Breast epithelium (tissue), 4 donors: ENCODE data around the gene SPPL3. TPM values are rescaled to one million over a fixed set of nuclear protein-coding genes. Genes with fewer than 3 reads are reported as not detected.

Source experiments
- DNase-seq, 2 donors: peaks; one replicate each; pipeline ENCODE4 v3.0.0-alpha.2; 2019; ENCODE audit warnings: low spot score in 2 of 2
- H3K27ac ChIP-seq, 2 donors: fragments of 200-600 bp; sonication (generic) in 1 of 2; one replicate each; pipeline ENCODE4 v1.5.1; 2016 to 2019; ENCODE audit warnings: mild to moderate bottlenecking in 1 of 2
- H3K27me3 ChIP-seq, 2 donors: fragments of 200-600 bp; sonication (generic) in 1 of 2; one replicate each; pipeline versions ENCODE4 v1.5.1 to v1.6.0; 2017 to 2019; ENCODE audit warnings: control low read depth in 1 of 2, mild to moderate bottlenecking in 1 of 2
- H3K36me3 ChIP-seq: fragments of 200-600 bp; one replicate; pipeline ENCODE4 v1.5.1; 2019
- H3K4me1 ChIP-seq, 2 donors: fragments of 200-600 bp; sonication (generic); one replicate each; pipeline ENCODE4 v1.5.1; 2016 to 2019; ENCODE audit warnings: control low read depth in 1 of 2
- H3K4me3 ChIP-seq, 3 donors: fragments of 200-600 bp; sonication (generic); 1 replicate in 2 of 3; 2 replicates in 1 of 3; pipeline ENCODE4 v1.5.1; 2016 to 2019; ENCODE audit warnings: mild to moderate bottlenecking in 3 of 3, moderate library complexity in 2 of 3
- H3K9me3 ChIP-seq, 2 donors: fragments of 200-600 bp; sonication (generic) in 1 of 2; one replicate each; pipeline ENCODE4 v1.5.1; 2016 to 2019; ENCODE audit warnings: control low read depth in 1 of 2
- POLR2A ChIP-seq: fragments of 450-650 bp; IDR thresholded peaks from one replicate; pipeline ENCODE4 v1.6.1; 2016; ENCODE audit warnings: antibody characterized with exemption, mild to moderate bottlenecking, moderate library complexity
- POLR2AphosphoS5 ChIP-seq, 3 donors: sonication (generic); formaldehyde crosslinking; IDR thresholded peaks; one replicate each; pipeline ENCODE4 v1.6.1; 2017; ENCODE audit warnings: antibody characterized with exemption in 3 of 3
- intact Hi-C: fragments of 100-400 bp; cut with DNase I; formaldehyde crosslinking; loops from one replicate; pipeline ENCODE4 v1.15.1; 2023; ENCODE audit warnings: low total_unique reads
- total RNA-seq, 3 donors: library from RNA; depleted of rRNA; stranded (reverse); fragments of >200 nt; gene quantifications; one replicate each; pipeline ENCODE4 v1.1.0, GENCODE V29; 2016
- TF ChIP-seq, protein P1 (sequence below), 3 donors: fragments of 450-650 bp; IDR thresholded peaks; one replicate each; pipeline ENCODE4 v1.5.1; 2016 to 2017; ENCODE audit warnings: antibody characterized with exemption in 3 of 3, mild to moderate bottlenecking in 3 of 3, moderate library complexity in 3 of 3

Gene SPPL3
- total RNA-seq, 3 donors from 2014 or later = 19.0 to 27.1 (median 22.0) TPM

GRCh38 chr12:120822832-120823503 is 81.2 kb downstream of the SPPL3 start:
- Histone ChIP-seq H3K27me3 (no peaks in the 10 kb centered on the region), H3K36me3 (no peaks in the 10 kb centered on the region), H3K27ac (no peak overlapping the region), H3K9me3 (no peaks in the 10 kb centered on the region), H3K4me1 (no peaks in the 10 kb centered on the region), H3K4me3 (no peak overlapping the region)
- no peak for DNase-seq
- intact Hi-C loops = no loop called here
- TF ChIP-seq POLR2A (no peak), POLR2AphosphoS5 (IDR thresholded peaks at IDR 0.05) (no peak)
- TF ChIP-seq, protein P1, sequence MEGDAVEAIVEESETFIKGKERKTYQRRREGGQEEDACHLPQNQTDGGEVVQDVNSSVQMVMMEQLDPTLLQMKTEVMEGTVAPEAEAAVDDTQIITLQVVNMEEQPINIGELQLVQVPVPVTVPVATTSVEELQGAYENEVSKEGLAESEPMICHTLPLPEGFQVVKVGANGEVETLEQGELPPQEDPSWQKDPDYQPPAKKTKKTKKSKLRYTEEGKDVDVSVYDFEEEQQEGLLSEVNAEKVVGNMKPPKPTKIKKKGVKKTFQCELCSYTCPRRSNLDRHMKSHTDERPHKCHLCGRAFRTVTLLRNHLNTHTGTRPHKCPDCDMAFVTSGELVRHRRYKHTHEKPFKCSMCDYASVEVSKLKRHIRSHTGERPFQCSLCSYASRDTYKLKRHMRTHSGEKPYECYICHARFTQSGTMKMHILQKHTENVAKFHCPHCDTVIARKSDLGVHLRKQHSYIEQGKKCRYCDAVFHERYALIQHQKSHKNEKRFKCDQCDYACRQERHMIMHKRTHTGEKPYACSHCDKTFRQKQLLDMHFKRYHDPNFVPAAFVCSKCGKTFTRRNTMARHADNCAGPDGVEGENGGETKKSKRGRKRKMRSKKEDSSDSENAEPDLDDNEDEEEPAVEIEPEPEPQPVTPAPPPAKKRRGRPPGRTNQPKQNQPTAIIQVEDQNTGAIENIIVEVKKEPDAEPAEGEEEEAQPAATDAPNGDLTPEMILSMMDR (IDR thresholded peaks at IDR 0.05) = no peak

- Histone ChIP-seq H3K4me1 (no peaks in the 10 kb centered on the region), H3K27me3 (no peaks in the 10 kb centered on the region), H3K27ac (no peak overlapping the region), H3K9me3 (no peaks in the 10 kb centered on the region), H3K4me3 (no peak overlapping the region), H3K36me3 (no peaks in the 10 kb centered on the region)
- intact Hi-C loops = no loop called here
- DNase-seq = no peak
- TF ChIP-seq, protein P1 (IDR thresholded peaks at IDR 0.05) = no peak
- TF ChIP-seq POLR2AphosphoS5 (IDR thresholded peaks at IDR 0.05) (no peak), POLR2A (no peak)
Measured at GRCh38 chr12:120821878-120822277, 82.3 kb downstream of the SPPL3 start.

DNA sequence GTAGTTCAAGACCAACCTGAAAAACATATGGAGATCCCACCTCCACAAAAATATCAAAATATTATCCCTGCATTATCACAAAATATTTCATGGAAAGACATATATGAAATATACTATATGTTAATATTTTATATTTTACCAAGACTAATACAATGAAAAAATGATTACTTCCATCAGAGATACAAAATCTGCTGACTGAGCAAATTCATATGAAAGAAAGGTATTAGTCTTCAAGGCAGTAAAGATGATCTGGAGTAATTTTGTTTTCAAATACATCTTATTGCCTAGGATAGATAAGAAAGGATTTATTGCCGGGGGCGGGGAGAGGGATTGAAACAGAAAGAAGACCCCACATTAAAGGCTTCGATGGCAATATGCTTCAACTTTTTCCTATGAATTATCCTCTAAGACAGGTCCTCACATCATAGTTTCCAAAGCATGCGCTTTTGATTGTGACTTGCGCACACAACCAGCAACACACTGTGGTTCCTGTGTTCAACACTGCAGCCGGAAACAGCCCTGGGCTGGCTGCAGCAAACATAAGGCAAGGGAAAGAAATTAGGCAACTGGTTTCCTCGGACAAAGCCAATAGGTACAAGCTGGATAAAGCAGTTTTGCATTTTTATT is 83.2 kb downstream of the SPPL3 start:
- H3K36me3 ChIP-seq = no peaks in the 10 kb centered on the region
- no peak for DNase-seq
- H3K4me1 ChIP-seq = no peaks in the 10 kb centered on the region
- no peak for TF ChIP-seq POLR2AphosphoS5 (IDR thresholded peaks at IDR 0.05)
- no peak for TF ChIP-seq POLR2A
- TF ChIP-seq, protein P1 (IDR thresholded peaks at IDR 0.05) = no peak
- no peak overlapping the region for H3K4me3 ChIP-seq
- H3K27me3 ChIP-seq = no peaks in the 10 kb centered on the region
- H3K9me3 ChIP-seq = no peaks in the 10 kb centered on the region
- intact Hi-C loops = no loop called here
- H3K27ac ChIP-seq = no peak overlapping the region

DNA sequence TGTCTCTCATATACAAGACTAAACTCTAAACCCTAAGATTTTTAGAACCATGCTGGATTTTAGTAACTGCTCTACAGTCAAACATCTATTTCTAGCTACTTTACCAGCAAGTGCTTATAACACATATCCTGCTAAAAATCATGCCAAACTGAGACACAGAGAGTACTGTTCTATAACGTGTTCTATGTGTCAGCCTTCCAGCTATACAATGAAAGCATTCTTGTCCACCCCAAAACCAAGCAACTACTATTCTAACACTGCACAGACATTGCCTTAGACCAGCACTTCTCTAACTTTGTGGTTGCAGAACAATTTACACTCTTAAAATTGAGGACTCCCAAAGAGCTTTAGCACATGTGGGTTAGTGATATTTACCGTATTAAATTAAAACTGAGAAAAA is 85.7 kb downstream of the SPPL3 start:
- H3K9me3 ChIP-seq = no peaks in the 10 kb centered on the region
- no peak overlapping the region for H3K27ac ChIP-seq
- no peak for DNase-seq
- TF ChIP-seq, protein P1 (IDR thresholded peaks at IDR 0.05) = no peak
- no peak for TF ChIP-seq POLR2A
- no peak for TF ChIP-seq POLR2AphosphoS5 (IDR thresholded peaks at IDR 0.05)
- H3K4me1 ChIP-seq = peaks cover 0 to 4% of the 10 kb centered on the region in 2 donors
- intact Hi-C loops = no loop called here
- H3K4me3 ChIP-seq = no peak overlapping the region
- H3K36me3 ChIP-seq = no peaks in the 10 kb centered on the region
- H3K27me3 ChIP-seq = no peaks in the 10 kb centered on the region

GRCh38 chr12:120817559-120818330 is 86.4 kb downstream of the SPPL3 start:
- Histone ChIP-seq H3K4me3 (no peak overlapping the region), H3K36me3 (no peaks in the 10 kb centered on the region), H3K27me3 (no peaks in the 10 kb centered on the region), H3K27ac (no peak overlapping the region), H3K4me1 (peaks cover 0 to 4% of the 10 kb centered on the region in 2 donors), H3K9me3 (no peaks in the 10 kb centered on the region)
- intact Hi-C loops = no loop called here
- no peak for DNase-seq
- TF ChIP-seq, protein P1 (IDR thresholded peaks at IDR 0.05) = no peak
- TF ChIP-seq POLR2A = no peak
- no peak for TF ChIP-seq POLR2AphosphoS5 (IDR thresholded peaks at IDR 0.05)
